GM18873 (cell line): ENCODE results near the gene C22orf15.

Experiments used
- ATAC-seq: cut with Tn5 transposase; IDR thresholded peaks from one replicate; pipeline ENCODE4 v1.9.1; 2021; ENCODE audit warnings: mild to moderate bottlenecking, moderate library complexity, moderate number of reproducible peaks; ENCODE audit not compliant: unreplicated experiment, low FRiP score

The C22orf15 gene

DNA sequence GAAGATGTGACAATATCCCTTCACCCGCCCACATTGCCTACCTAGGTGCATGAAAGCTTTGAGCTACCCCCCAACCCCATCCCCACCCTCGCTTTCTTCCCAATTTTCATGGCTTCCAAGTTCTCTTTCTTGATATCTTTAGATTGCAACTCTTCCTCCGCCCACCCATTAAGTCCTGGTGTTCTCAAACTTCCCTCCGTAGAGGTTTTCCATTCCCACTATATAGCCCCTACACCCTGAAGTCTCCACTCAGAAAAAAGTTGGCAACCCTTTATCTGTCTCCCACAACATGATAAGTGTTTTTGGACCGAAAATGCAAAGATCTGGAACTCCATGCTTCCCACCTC lies 12.4 kb upstream of the C22orf15 start:
- ATAC-seq: no peak

DNA sequence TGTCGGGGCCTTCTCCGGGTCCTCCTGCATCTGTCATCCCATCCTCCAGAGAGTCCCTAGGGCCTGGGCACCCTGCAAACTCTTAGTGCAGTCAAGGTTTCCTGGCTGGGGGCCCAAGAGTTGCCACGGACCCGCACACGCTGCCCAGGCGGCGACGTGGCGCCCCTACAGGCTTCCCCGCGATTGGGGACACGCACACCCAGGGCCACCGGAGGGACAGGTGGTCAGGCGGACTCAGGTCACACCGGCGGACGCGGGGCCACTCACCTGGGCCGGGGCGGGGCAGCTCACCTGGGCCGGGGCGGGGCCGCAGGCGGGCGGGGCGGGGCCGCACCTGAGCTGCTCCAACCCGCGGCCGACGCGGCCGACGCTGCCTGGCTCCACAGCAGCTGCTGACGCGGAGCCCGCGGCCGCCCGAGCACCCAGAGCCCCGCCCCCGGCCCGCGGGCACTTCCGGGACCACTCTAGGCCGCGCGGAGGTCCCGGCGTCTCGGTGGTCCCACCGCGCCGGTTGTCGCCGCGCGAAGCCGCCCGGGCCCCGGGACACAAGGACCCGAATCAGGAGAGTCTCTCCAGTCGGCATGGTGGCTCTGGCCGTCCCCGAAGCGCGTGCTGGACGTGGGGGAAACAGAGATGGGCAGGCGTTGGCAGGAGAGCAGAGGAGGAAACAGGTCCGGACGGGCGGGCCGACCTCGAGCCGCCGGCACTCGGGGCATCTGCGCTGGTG lies 11.9 kb upstream of the C22orf15 start, which contains the start of gene ZNF70:
TSS of gene ZNF70 (minus strand) at position 399 of the 727 bp plus-strand sequence. CDS start 5,972 bp downstream, outside the sequence.
- ATAC-seq: no peak

DNA sequence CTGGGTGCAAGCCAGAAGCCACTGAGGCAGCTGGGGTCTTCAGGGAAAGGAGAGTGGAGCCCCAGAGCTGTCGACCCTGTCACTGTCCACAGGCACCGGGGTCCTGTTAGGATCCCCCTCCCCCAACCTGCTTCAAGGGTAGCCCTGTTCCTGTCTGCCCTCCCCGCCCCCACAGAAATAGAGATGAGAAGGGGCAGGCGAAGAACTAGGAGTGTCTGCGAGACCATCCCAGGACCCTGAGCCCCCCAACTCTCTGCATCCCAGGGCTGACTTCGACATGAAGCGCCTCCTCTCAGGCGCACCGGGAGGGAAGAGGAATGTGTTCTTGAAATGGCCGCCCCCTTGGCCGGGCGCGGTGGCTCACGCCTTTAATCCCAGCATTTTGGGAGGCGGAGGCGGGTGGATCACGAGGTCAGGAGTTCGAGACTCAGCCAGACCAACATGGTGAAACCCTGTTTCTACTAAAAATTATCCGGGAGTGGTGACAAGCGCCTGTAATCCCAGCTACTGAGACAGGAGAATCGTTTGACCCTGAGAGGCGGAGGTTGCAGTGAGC lies 11.3 kb upstream of the C22orf15 start:
- no peak for ATAC-seq

DNA sequence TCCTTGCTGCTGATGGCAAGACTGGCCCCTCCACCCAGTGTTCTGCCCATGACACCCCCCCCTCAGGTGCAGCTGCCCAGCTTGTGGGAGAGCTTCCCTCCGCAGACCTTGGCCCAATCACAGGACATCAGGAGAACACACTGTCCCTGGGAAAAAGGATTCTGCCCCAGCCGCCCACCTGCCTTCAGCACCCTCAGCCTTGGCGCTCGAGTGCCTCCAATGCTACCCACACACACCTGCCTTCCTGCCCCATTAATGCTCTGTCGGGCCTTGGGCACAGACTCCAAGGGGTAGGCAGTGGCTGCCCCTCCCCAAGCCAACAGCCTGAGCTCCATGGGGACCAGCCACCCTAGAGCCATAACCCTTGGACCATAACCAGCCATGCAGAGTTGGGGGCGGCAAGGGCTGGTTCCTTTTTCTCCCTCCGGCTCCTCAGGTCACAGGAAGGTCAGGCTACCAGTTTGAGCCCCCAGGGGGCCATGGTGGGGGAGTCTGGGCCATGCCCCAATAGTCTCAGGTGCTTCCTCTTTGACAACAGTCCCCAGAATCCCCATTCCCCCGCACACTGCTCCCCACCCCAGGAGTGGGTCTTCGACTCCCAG lies 10.6 kb upstream of the C22orf15 start:
- ATAC-seq: no peak

DNA sequence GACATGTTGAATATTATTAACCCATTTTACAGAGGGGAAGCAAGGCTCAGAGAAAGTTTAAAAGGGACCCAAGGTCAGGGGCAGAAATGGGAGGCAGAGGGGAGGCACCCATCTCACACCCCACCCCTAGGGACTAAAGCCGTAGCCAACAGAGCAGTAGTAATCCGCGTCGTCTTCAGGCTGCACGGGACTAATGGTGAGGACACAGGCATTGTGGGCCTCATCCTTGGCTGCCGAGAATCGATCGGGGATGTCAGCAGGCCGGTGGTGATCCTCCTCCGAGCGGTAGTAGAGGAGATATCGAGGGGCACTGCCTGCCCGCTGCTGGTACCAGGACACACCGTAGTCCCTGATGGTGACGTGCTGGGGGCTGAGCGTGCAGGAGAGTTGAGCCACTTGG lies 10.0 kb upstream of the C22orf15 start:
- no peak for ATAC-seq

DNA sequence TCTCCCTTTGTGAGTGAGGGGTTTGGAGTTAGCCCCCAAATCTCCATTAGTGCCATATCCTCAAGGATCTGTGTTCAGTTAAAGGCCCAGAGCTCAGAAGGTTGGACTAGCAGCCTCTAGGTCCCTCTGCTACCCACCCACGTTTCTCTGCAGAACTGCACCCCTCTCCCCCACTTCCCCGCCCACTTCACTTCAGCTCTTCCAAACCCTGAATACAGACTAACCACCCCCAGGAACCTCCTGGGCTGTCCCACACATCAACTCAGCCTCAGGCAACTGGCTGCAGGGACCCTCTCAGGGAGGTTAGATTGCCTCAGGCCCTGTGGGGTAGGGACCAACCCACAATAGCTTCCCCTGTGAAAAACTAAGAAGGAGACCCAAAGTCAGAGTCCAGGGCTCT lies 9.4 kb upstream of the C22orf15 start:
- no peak for ATAC-seq

DNA sequence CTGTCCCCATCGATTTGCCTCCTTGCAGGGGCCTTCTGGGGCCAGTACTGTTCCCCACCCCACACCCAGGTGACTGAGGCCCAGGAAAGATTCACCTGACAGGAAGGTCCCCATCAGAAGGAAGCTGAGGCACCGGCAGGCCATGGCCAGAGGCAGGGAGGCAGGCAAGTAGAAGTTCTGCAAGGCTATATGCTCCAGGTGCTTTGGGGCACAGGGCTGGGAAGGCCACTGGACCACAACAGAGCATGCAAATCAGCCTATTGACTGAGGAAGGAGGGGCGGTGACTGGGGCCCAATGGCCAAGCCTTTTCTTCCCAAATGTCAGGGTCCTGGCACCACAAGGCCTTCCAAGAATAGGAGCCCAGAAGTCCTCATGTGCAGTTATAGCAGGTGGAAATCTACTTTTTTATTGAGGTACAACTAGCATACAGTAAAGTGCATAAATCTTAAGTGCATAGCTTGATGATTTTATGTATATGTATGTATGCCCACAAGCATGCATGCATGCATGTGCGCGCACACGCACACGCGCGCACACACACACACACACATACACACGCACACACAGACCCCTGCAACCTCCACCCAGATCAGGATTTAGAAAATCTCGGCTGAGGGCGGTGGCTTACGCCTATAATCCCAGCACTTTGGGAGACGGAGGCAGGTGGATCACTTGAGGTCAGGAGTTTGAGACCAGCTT lies 8.4 kb upstream of the C22orf15 start, which contains the start of gene VPREB3:
TSS of gene VPREB3 (minus strand) at position 206 of the 700 bp plus-strand sequence. CDS start at position 144, 62 bp downstream.
- ATAC-seq: no peak

DNA sequence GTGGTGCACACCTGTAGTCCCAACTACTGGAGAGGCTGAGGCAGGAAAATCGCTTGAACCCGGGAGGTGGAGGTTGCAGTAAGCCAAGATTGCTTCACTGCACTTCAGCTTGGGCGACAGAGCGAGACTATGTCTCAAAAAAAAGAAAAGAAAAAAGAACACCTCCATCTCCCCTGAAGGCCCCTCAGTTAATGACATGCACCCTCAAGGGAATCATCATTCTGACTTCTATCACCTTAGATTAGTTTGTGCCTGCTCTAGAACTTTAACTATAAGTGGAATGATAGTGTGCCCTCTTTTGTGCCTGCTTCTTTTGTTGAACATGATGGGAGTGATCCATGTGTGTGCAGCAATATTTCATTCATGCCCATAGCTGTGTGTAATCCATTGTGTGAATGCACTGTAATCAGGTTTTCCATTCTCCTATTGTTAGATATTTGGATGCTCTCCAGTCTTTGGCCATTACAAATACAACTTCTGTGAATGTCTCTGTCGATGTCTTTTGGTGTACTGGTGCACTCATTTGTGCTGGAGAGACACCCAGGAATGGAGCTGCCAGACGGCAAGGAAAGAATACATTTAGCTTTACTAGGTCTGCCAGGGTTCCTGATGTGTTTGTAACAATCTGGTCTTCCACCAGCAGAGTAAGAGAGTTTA lies 7.7 kb upstream of the C22orf15 start:
- no peak for ATAC-seq

DNA sequence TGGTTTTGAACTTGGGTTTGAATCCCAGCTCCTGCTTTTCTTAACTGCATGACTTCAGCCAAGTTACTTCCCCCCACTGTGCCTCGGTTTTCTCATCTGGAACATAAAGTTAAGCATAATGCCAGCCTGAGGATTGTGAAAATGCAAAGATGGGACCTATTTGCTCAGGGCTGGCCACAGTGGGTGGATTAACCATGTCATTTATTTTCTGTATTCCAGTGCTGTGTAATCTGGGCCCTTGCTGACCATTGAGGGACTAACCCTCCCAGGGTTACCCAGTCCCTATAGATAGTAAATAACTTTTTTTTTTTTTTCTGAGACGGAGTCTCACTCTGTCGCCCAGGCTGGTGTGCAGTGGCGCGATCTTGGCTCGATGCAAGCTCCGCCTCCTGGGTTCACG lies 7.1 kb upstream of the C22orf15 start:
- ATAC-seq: no peak

DNA sequence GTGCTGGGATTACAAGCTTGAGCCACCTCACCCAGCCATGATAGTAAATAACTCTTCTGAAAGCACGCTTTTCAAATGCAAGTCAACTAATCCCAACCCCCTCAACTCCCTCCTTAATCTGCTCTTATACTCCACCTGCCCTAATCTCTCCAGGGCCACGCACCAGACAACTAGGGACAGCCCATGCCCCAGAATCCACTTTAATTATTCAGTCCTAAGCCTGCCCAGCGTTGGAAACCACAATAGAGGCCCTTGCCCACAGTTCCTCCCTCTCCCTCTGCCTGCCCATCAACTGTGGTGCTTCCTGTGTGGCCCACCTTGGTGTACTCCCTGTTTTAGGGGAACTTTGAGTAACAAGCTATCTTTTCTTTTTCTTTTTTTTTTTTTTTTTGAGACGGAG lies 5.9 kb upstream of the C22orf15 start:
- no peak for ATAC-seq

DNA sequence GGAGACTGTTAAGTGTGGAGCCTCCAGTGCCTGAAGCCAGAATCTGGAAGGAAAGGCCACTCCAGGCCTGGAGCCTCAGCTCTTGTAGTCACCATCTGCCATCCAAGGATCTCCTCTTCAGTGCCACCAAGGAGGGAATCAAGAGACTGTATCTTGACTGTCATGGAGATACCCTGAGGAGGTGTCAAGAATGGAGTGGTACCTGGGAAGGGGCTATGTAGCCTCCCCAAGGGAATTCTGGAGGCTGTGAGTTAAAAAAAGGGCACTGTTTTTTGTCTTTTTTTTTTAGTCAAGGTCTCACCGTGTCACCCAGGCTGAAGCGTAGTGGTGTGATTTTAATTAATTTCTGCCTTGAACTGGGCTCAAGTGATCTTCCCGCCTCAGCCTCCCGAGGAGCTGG lies 3.2 kb upstream of the C22orf15 start:
- no peak for ATAC-seq

DNA sequence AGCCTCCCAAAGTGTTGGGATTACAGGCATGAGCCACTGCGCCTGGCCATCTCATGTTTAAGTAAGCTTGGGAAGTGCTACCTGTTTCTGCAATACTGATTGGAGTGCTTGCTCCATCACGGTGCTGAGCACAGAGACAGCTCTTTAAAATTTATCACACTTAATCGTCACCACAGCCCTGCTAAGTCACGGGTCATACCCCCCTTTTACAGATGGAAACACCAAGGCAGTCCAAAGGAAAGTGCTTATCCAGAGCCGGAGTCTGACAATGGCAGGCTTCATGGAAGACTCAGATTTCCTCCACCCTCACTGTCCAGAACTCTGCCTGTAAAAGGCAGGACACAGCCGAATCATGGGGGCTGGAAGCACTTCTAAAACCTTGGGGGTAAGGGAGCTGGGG lies 2.7 kb upstream of the C22orf15 start:
- ATAC-seq: no peak

DNA sequence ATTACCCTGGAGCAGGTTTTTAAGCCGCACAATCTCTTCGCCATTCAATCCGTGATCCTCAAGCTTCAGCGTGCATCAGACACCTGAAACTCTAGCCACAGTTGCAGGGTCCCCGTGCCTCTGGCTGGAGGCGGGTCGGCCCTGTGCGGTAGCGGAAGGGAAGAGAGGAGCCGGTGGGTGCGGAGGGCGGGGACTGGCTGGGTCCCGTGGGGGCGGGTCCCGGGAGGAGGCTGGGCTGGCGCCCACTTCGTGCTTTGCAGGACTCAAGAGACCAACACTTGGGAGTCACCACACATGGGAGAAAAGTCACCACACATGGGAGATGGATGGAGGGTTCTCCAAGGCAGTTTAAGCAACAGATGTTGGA lies 772 bp downstream of the C22orf15 start:
- no peak for ATAC-seq

DNA sequence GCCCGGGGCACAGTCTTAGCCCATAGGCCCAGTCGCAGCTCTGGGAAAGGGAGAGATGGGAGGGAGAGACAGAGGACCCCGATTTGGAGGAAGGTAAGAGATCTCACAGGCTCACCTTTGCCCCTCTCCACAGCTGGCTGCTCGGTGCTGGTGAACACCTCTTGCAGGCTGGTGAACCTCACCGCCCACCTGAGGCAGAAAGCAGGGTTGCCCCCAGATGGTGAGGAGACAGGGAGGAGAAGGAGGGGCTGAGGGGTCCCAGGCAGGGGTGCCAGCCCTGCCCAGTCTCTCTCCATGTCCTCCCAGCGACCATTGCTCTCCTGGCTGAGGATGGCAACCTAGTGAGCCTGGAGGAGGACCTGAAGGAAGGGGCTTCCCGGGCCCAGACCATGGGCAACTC lies 1.2 kb downstream of the C22orf15 start:
- ATAC-seq: no peak

DNA sequence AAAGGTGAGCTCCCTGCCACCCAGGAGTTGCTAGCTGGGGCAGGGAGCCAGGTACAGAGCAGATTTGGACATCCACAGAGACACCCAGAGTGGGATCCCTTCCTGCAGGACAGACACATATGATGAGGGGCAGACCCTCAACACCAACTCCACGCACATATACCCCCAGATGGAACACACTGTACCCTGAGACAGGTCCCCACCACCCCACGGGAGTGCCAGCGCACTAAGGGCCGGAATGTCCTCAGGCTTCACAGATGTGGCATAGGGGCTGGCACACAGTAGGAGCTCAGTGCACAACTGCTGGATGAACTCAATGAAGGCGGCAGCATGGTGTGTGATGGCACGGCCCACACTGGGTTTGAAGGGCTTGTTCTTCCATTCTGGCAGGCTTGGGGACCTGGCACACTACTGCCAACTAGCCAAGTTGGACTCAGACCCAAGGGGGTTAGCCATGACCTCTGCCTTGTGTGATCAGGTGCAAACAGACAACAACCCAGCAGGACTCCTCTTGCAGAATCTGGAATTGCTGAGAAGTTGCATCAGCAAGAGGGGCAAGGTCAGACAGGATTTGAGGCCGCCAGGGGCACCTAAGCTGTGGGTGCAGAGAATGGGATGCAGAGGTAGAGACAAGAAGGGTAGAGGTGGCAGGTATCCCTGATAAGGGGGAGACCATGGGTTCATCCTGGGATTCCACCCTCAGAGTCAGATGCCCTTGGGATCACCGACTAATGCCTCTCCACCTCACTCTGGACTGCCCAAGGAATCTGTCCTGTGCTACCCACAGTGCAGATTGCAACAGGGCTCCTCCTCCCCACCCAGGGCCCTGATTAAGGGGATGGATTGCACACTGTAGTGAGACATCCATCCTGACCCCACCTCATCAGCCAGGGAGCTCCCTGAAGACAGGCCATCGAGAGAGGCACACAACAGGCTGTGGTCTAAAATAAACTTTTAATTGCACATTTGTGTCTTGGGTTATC lies 2.4 kb downstream of the C22orf15 start:
- ATAC-seq: no peak

DNA sequence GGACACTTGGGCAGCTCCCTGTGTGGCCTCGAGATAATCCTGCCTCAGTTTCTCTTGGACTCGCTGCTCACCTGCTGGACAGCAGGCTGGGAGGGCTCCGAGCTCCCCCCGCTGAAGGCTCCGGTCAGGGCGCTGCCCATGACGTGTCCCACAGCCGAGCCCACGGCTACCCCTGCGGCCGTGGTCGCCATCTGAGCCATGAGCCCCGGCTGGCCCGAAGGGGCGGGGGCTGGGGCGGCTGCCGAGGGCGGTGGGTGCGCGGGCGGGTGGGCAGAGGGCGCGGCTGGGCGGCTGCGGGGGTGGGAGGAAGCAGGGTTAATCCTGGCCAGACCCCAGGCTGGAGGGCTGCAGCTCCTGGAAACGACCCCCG lies 4.5 kb downstream of the C22orf15 start:
- no peak for ATAC-seq

DNA sequence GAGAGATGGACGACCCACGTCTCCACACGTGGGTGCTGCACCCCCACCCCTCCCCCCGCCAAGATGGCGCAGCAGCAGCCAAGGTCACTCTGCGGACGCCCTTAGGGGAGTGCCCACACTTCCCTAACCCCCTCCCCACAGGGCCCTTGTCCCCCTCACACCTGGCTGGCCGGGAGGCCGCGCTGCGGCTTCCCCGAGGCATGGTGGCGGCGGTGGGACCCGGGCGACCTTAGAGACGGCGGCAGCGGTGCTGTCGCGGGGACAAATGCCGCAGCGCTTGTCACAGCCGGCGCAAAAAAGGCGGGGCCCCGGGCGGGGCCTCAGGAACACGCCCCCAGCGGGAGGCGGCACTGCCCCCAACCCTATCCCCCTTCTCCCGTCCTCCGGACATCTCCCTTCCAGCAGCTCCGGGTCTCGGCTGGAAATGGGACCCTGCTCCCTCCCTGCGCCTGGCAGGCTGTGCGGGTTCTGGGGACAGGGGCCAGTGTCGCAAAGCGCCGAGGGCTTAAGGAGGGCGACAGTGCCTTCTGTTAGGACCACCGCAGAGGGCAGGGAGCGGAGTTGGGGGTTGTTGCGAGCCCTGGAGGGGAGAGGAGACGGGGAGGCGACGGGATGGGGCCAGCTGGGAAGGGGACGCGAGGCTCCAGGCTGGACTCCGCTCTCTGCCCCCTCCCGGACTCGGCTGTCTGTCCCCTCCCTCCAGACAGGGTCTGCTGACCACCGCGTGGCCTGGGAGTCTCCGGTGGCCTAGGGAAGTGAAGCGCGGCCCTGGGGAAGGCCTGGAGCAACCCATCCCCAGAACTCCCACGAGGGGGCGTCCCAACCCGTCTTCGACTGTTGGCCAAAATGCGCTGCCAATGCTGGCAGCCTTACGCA lies 5.1 kb downstream of the C22orf15 start, which contains the start of gene CHCHD10:
TSS of gene CHCHD10 (minus strand) at position 300 of the 876 bp plus-strand sequence. CDS start at position 202, 98 bp downstream.
- no peak for ATAC-seq

DNA sequence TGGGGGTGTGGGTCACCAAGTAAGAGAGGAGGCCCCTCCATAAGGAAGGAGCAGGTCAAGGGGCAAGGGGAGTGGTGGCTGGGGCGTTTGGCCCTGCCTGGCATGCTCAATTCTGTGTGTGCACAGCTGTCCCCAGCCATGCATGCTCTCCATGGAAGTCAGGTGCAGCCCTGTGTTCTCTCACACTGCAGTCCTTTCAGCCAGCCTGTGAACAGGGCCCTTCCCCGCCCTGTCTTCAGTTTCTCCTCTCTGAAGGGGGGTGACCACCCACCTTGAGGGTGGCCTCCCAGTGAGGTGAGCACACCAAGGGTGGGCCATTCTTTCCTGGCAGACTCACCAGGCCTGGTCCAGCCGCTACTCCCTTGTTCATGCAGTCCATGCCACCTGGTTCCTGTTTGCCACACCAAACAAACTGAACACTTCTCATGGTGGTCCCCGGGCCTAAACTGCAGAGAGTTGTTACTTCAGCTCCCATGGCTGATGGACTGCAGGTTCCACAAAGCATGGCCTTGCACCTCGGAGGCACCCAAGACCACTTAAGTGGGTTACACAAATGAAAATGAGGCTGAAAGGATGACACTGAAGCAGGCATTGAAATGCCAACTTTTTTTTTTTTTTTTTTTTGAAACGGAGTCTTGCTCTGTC lies 6.7 kb downstream of the C22orf15 start:
- ATAC-seq: no peak
